Activated gamma-delta T cell treated with Interleukin-2 at 50 U/mL for 16 hours (primary cell): Measurements from ENCODE around the gene BICRAL.
A peak's percentile ranks its signal among the peaks of the same experiment; 100 is the strongest.
"Not testable (repeated sequence)": the region's sequence is repeated elsewhere in the genome, so short reads cannot be mapped to it uniquely, and the experiment has no call there.

Source experiments
- DNase-seq: peaks from one replicate; pipeline ENCODE4 v3.0.0-alpha.2; 2020

Gene BICRAL

DNA sequence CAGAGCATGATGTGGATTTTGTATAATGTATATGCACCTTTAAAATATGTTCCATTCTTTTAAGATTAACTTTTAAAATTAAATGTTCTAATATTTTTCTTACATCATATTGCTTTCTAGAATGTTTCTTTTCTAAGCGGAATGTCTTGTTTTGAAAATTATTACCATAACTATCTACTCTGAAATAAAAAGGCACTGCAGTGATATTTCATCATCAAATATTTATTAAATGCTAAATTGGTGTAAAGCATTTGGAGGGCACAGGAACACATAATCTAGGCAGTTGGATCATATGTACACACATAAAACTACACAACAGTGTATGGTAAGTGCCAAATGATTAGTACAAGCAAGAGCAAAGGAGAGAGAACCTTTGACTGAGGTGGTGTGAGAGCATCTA, 13.8 kb downstream of the BICRAL start:
- DNase-seq, result no peak

- no peak for DNase-seq
These were observed 14.3 kb downstream of the BICRAL start for GRCh38 chr6:42796171-42796570.

- not testable (repeated sequence) for DNase-seq
These were observed 15.8 kb downstream of the BICRAL start for GRCh38 chr6:42797696-42798095.

GRCh38 chr6:42805297-42805861, 23.5 kb downstream of the BICRAL start:
- DNase-seq, result no peak

DNA sequence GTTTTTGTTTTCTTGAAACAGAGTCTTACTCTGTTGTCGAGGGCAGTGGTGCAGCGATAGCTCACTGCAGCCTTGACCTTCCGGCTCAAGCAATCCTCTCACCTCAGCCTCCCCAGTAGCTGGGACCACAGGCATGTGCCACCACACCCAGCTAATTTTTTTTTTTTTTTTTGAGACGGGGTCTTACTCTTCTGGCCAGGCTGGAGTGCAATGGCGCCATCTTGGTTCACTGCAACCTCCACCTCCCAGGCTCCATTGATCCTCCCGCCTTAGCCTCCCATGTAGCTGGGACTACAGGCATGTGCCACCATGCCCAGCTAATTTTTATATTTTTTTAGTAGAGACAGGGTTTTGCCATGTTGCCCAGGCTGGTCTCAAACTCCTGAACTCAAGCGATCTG, 24.5 kb downstream of the BICRAL start:
- not testable (repeated sequence) for DNase-seq

DNA sequence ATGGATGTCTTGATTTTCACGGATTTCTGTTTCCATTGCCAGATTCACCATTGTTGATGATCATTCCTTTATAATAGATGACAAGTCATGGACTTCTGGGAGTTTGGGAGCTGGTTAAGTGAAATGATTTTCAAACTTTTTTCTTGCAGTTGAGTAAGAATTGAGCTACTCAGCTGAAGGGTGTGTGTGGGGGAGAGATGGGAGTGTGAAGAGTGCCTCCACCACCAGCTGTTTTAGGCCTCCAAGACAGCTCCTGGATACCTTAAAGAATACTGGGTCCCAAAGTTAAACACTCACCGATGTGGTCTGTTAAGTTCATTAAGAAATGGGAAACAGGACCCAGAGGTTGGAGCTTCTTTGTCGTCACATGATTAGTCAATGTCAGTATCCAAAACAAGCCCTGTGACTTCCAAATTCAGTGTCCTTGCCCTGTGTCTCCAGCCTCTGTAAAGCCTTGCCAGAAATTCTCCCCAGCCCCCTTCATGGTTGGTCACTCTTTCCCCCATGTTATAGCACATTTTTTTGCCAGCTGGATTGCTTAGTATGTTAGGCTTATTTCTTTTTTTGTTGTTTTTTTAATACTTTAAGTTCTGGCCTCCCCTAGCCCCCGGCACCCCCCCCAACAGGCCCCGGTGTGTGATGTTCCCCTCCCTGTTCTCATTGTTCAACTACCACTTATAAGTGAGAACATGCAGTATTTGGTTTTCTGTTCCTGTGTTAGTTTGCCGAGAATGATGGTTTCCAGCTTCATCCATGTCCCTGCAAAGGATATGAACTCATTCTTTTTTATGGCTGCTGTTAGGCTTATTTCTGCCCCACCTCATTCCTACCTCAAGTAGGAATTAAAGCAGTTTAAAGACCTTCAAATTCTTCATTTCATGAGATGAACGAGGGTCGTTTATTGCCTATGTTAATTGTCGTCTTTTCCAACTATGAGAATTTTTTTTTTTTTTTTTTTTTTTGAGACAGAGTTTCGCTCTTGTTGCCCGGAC, 26.9 kb downstream of the BICRAL start:
- DNase-seq, result no peak

- DNase-seq, result no peak
These were observed 31.3 kb downstream of the BICRAL start for GRCh38 chr6:42813074-42813645.

GRCh38 chr6:42813906-42814444, 32.1 kb downstream of the BICRAL start:
- no peak for DNase-seq

DNA sequence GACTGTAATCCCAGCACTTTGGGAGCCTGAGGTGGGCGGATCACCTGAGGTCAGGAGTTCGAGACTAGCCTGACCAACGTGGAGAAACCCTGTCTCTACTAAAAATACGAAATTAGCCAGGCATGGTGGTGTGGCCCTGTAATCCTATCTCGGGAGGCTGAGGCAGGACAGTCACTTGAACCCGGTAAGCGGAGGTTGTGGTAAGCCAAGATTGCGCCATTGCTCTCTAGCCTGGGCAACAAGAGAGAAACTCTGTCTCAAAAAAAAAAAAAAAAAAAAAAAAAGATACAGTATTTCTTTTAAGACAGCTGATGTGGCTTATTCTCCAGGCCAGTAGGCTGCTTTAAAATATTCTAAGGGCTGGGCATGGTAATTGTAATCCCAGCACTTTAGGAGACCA, 33.9 kb downstream of the BICRAL start:
- DNase-seq, result not testable (repeated sequence)

GRCh38 chr6:42817907-42818306, 36.1 kb downstream of the BICRAL start:
- no peak for DNase-seq

DNA sequence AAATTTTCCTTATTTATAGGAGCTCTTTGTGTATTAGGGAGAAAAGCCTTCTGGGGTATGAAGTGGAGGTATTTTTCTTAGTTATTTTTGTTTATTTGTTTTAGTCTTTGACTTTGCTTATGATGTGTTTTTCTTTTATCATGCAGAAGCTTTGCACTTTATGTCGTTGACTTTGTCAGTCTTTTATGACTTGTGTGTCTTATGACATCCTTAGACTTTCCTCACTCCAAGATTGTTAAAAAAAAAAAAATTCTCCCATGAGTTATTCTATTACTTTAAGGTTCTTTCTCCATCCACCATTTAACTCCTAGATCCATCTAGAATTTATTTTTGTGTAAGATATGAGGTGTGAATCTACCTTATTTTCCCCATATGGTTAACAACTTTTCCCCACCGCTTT, 36.6 kb downstream of the BICRAL start:
- DNase-seq, result no peak

GRCh38 chr6:42818878-42819277, 37.0 kb downstream of the BICRAL start:
- no peak for DNase-seq

DNA sequence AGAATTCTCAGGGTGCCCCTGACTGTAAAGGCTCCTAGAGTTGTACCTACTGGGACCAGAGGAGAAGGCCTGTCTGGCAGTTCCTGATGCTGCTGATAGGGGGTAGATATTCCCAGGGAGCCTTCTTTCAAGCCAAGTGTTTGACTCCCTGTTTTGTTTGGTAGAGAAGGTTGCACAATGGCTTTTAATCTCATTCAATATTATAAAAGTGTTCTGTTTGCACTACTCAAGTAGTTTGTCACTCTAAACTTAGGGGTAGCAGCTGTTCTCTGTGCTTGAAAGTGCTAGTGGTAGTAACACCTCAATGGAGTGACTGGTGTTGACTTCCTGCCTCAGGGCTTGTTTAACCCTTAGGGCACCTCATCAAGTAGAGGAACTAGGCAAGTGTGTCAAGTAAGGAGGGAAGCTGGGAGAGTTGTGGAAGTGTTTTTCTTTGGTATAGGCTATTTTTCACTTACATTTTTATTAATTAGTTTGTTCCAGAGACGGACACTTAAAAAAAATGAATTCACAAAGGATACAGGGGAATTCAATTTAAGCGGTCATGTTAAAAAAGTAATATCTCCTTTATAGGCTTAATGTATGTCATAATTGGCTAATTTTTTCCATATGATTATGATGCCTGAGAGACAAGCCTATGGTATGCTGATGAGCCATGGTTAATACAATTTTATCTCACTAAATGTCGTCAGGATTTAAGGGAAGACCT, 38.1 kb downstream of the BICRAL start:
- DNase-seq, result peak; percentile 28

- no peak for DNase-seq
These were observed 38.9 kb downstream of the BICRAL start for GRCh38 chr6:42820512-42821340.

GRCh38 chr6:42821341-42821668, 39.5 kb downstream of the BICRAL start:
- DNase-seq, result no peak

- DNase-seq, result no peak
These were observed 40.0 kb downstream of the BICRAL start for GRCh38 chr6:42821846-42822245.

- DNase-seq, result no peak
These were observed 47.8 kb downstream of the BICRAL start for GRCh38 chr6:42829561-42830092.

- DNase-seq, result no peak
These were observed 49.4 kb downstream of the BICRAL start for GRCh38 chr6:42831237-42831636.

GRCh38 chr6:42834056-42834455, 52.2 kb downstream of the BICRAL start:
- no peak for DNase-seq

DNA sequence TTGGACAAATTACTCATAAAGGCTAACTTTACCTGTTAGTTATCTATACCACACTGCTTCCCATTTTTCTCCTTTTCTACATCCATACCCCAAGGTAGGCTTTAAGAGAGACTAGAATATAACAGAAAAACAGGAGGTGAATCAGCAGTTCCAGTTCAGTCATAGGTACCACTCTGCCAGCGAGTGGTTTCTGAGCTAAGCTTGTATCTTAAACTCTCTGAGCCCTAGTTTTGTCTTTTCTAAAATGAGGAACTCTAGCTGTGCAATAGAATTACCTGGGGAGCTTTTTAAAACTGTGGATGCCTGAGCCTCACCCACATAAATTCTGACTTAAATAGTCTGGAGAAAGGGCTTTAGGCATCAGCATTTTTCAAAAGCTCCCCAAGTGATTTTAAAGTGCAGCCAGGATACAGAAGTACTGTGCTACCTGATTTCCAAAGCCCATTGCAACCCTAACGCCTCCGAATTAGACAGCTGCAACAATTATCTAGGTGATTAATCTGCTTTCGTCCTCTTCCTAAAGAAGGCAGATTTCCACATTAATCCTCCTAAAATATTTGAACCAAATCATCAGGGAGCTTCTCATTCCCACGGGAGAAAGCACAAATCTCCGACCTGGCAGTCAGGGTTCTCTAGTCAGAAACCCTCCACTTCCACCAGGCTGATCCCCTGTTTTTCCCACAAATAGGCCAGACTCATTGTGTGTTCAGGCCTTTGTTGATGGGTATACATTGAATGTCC, 60.2 kb downstream of the BICRAL start:
- no peak for DNase-seq

DNA sequence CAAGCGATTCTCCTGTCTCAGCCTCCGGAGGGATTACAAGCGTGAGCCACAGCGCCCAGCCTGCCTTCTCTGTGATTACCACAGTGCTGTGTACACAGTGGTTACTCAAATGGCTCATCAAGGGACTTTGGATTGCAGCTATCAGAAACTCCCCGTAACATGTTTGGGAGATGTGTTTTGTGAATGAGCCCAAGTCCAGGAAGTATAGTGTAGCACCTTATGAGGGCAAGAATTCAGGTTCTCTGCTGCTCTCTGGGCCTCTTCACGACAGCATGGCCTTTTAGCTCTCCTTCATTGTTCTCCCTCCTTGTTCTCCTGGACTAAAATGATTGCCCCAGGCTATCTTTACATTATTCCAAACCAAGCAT, 63.5 kb downstream of the BICRAL start:
- no peak for DNase-seq
